ENCODE results near the gene NANOG.
A peak's percentile ranks its signal among the peaks of the same experiment; 100 is the strongest.
"Not testable (repeated sequence)": the region's sequence is repeated elsewhere in the genome, so short reads cannot be mapped to it uniquely, and the experiment has no call there.

NANOG gene

DNA sequence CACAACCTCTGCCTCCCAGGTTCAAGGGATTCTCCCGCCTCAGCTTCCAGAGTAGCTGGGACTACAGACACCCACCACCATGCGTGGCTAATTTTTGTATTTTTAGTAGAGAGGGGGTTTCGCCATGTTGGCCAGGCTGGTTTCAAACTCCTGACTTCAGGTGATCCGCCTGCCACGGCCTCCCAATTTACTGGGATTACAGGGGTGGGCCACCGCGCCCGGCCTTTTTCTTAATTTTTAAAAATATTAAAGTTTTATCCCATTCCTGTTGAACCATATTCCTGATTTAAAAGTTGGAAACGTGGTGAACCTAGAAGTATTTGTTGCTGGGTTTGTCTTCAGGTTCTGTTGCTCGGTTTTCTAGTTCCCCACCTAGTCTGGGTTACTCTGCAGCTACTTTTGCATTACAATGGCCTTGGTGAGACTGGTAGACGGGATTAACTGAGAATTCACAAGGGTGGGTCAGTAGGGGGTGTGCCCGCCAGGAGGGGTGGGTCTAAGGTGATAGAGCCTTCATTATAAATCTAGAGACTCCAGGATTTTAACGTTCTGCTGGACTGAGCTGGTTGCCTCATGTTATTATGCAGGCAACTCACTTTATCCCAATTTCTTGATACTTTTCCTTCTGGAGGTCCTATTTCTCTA is at the start of gene NANOG:
TSS of gene NANOG (plus strand) at position 519 of the 645 bp plus-strand sequence. CDS start 213 bp downstream, outside the sequence.
- not testable (repeated sequence) for DNase-seq

DNA sequence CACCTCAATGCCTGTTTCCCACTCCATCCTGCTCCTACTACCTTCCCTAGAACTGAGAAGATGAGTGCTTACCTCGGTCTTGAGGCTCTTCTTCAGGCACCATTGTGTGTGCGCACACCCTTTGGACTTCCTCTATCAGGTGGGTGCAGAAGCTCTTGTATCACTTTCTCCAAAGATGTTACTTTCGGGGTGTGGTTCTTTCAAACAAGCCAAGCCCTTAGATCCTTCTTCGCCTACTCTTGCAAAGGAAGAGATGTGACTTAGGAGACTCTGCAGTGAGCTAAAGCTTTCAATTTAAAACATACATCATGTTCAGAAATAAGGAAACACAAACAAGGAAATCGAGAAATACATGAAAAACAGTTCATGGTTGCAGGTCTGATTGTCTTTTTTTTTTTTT is 42.0 kb upstream of the NANOG start, which contains the start of gene CLEC4C:
TSS of gene CLEC4C (minus strand) at position 130 of the 400 bp plus-strand sequence. CDS start at position 103, 27 bp downstream.
- peak; percentile 55 for DNase-seq

DNA sequence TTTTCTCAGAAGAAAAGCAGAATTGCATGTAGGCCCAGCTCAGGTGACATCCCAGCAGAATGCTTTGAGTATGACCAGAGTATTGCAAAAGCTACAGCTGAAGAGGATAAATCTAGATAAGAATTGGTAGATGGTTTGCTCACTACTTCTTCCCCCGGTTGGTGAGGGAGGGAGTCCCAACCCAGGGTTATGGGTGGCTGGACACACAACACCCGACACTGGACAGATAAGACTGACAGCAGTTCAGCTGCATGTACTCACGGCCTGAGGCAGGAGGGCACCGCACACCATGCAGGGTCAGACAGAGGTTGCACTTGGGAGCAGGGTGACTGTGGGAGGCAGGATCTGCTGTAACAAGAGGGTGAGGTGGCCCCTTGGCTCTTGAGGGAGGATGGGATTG is 40.4 kb upstream of the NANOG start:
- no peak for DNase-seq

DNA sequence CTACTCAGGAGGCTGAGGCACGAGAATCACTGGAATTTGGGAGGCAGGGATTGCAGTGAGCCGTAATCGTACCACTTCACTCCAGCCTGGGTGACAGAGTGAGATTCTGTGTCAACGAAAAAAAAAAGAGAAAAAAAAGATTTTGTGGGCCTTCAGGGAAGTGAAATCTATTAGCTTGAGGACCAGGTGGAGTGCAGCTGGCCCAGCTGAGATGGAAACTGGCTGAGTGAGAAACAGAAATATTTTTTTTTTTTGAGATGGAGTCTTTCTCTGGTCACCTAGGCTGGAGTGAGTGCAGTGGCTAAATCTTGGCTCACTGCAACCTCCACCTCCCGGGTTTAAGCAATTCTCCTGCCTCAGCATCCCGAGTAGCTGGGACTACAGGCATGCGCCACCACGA is 39.8 kb upstream of the NANOG start:
- peak; percentile 26 for DNase-seq

DNA sequence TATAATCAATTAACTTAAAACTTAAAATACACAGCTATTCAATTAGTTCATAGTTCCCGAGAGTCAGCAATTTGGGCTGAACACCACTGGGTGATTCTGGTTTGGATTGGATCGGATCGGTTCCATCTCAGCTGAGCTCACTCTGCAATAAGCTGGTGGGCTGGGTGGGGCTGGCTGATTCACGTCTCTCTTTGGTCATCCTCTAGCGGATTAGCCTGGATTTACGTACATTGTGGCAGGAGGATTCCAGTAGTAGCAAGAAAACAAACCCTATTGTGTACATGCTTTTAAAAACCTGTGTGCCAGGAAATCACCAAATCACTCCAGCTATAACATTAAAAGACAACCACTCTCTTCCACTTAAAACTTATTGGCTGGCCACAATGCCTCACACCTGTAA is 38.9 kb upstream of the NANOG start:
- DNase-seq: no peak

DNA sequence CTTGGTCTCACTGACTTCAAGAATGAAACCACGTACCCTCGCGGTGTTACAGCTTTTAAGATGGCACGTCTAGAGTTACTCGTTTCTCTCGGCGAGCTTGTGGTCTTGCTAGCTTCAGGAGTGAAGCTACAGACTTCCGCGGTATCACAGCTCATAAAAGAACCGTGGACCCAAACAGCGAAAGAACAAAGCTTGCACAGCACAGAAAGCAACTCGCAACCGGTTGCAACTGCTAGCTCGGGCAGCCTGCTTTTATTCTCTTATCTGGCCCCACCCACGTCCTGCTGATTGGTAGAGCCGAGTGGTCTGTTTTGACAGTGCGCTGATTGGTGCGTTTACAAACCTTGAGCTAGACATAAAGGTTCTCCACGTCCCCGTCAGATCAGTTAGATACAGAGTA is 37.8 kb upstream of the NANOG start:
- peak; percentile 49 for DNase-seq

DNA sequence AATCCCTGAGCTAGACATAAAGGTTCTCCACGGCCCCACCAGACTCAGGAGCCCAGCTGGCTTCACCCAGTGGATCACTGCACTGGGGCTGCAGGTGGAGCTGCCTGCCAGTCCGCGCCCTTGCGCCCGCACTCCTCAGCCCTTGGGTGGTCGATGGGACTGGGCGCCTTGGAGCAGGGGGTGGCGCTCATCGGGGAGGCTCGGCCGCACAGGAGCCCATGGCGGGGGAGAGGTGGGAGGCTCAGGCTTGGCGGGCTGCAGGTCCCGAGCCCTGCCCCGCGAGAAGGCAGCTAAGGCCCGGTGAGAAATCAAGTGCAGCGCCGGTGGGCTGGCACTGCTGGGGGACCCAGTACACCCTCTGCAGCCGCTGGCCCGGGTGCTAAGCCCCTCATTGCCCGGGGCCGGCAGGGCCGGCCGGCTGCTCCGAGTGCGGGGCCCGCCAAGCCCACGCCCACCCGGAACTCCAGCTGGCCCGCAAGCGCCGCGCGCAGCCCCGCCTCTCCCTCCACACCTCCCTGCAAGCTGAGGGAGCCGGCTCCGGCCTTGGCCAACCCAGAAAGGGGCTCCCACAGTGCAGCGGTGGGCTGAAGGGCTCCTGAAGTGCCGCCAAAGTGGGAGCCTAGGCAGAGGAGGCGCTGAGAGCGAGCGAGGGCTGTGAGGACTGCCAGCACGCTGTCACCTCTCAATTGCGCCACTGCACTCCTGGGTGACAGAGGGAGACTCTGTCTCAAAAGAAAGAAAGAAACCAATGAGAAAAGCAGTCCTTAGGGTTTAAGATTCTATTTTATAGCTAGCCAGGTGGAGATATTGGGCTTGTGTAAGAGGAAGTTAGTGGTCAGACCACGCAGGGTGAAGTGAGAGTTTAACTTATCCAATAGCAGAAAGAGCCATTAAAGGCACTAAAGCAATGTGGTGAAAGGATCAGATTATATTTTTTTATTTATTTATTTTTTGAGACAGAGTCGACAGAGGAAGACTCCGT is 37.0 kb upstream of the NANOG start:
- DNase-seq: peak; percentile 86

DNA sequence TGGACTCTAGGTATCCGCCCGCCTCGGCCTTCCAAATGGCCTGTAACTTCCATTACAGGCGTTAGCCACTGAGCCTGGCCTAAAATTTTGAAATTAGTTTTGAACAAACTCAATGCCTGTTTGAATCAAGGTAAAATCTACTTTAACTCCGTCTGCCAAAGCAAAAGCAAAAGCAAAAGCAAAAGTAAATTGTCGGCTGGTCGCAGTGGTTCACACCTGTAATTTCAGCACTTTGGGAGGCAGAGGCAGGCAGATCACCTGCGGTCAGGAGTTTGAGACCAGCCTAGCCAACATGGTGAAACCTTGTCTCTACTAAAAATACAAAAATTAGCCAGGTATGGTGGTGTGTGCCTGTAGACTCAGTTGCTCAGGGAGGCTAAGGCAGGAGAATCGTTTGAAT is 33.5 kb upstream of the NANOG start:
- not testable (repeated sequence) for DNase-seq

DNA sequence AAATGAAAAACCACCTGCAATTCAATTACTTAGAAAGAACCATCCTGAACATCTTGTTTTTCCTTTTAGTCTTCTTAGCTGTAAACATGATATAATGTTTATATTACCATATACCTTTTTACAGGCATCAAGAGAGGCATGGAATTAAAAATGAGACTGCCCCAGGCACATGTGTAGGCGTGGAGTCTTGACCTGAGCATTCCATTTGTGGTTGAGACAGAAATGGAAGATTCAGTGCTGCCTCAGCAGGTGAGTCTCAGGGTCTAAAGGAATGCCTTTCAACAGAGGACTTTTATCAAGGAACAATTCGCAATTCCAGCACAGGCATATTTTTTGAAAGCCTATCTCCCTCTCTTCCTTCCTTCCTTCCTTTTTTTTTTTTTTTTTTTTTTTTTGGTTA is 32.2 kb upstream of the NANOG start:
- no peak for DNase-seq

DNA sequence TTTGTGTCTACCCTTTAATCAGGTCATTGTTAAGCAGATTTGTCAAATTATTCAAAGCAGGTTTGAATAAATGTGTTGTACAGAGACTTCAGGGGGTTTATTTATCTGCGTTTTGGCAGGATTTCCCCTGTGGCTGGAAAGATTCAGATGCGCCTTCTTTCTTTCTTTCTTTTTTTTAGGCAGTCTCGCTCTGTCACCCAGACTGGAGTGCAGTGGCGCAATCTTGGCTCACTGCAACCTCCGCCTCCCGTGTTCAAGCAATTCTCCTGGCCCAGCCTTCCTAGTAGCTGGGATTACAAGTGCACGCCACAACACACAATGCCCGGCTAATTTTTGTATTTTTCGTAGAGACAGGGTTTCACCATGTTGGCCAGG is 30.4 kb upstream of the NANOG start:
- DNase-seq: no peak

DNA sequence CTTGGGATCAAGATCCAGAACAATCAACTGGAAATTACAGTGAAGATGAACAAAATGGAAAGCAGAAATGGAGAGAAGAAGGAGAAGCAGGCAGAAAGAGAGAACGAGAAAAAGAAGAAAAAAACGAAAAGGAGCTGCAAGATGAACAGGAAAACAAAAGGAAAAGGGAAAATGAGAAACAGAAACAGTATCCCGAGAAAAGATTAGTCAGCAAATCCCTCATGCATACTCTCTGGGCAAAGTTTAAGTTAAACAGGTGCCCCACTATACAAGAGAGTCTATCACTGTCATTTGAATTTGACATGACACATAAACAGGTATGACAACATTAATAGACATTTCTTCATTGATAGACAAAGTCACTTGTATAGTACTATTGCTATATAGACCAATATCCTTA is 19.2 kb upstream of the NANOG start:
- DNase-seq: no peak

DNA sequence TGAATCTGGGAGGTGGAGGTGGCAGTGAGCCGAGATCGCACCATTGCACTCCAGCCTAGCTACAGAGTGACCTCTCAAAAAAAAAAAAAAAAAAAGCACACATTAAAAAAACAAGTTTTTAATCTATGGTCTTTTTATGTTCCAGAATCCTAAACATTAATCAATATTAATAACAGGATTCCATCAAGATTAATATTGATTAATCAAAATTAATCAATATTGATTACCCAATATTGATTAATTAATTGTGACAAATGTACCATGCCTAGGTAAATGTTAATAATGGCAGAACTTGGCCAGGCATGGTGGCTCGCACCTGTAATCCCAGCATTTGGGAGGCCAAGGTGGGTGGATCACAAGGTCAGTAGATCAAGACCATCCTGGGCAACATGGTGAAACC is 7.9 kb upstream of the NANOG start:
- no peak for DNase-seq

DNA sequence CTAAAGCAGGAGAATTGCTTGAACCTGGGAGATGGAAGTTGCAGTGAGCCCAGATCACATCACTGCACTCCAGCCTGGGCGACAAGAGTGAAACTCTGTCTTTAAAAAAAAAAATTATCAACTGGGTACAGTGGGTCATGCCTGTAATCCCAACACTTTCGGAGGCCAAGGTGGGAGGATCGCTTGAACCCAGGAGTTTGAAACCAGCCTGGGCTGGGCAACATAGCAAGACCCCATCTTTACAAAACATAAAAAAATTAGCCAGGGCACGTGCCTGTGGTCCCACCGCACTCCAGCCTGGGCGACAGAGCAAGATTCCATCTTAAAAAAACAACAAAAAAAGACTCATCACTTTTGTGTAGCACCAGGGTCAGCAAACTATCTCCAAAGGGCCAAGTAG is 7.1 kb upstream of the NANOG start:
- no peak for DNase-seq

DNA sequence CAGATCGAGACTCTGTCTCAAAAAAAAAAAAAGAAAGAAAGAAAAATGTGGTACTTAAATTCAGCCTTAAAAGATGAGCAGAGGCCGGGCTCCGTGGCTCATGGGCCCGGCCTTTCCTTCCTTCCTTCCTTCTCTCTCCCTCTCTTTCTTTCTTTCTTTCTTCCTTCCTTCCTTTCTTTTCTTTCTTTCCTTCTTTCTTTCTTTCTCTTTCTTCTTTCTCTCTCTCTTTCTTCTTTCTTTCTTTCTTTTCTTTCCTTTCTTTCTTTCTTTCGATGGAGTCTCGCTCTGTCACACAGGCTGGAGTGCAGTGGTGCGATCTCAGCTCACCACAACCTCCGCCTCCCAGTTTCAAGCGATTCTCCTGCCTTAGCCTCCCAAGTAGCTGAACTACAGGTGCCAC is 5.8 kb upstream of the NANOG start:
- not testable (repeated sequence) for DNase-seq

DNA sequence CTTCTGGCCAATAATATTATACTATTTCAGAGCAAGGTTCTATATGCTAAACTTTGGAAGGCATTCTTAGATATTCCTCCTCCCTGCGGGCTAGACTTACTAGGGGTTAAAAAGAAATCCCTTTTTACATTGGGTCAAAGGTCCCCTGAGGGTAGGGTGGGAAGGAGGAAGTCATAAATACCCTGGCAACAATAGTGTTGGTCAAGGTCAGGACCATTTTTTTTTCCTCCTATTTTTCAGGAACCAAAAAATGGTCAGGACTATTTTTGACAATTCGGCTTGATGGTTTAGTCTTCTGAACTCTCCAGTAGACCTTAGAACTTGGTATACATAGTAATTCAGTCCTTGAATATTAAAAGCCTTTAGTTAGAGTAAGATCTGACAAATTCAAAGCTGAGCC is 4.5 kb upstream of the NANOG start:
- peak; percentile 16 for DNase-seq

DNA sequence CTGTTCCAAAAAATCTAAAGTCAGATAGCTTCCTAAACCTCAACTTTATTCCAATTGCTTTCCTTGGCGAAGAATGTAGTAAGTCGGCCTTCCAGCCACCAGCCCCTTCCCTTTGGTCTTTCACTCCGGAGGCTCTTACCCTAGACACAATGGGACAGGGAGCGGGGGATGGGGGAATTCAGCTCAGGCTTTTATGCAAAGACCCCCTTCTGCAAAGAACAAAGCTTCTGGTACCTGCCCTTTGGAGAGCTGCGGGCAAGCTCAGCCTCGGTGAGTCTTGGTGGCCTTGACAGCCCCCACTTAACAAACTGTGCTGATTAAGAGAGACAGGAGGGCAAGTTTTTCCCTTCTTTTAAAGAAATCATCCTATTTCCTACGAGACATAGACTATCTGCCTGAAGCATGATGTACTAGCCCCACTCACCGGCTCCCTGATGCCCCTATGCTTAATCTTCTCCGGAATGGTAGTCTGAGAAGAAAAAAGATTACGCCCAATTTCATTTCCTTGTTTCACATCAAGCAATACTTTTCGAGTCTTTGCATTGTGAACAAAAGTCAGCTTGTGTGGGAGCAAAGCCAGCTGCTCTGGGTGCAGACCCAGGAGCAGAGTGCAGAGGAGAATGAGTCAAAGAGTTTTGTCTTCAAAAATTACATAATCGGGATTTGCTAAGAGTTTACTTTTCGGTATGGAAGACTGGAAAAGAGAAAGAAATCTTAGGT is 1.5 kb upstream of the NANOG start:
- peak; percentile 88 for DNase-seq

DNA sequence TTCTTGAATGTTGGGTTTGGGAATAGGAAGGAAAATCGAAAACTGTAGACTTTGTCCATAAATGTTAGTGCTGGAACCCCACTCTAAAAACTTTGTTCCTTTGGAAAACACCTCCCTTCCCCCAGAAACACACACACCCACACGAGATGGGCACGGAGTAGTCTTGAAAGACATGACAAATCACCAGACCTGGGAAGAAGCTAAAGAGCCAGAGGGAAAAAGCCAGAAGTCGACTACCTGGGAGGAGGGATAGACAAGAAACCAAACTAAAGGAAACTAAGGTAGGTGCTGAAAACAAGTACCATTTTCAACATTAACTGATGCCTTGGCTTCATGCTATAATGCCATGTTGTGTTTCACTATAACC is 925 bp upstream of the NANOG start:
- DNase-seq: no peak

DNA sequence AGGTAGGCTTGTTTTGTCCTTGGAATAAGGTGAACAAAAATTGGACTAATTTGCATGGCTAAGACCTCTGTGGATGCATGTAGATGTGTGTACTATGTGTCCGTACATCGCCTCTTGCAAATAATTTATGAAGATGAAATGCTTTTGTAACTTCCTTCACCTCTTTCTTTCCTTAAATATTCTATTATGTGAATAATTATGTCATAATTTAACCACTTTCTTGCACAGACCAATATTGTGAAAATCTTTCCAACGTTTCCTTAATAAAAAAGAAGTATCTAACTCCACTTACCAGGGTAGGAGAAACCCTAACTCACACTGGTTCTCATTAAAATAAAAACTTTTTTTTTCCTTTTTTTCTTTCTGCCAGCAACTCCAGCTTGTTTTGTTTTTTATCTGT is 4.0 kb downstream of the NANOG start:
- no peak for DNase-seq

DNA sequence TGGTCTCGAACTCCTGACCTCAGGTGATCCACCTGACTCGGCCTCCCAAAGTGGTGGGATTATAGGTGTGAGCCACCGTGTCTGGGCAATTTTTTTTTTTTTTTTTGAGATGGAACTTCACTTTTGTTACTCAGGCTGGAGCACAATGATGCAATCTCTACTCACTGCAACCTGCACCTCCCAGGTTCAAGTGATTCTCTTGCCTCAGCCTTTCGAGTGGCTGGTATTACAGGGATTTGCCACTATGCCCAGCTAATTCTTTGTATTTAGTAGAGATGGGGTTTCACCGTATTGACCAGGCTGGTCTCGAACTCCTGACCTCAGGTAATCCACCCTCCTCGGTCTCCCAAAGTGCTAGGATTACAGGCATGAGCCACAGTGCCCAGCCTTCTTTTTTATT is 8.1 kb downstream of the NANOG start:
- not testable (repeated sequence) for DNase-seq

DNA sequence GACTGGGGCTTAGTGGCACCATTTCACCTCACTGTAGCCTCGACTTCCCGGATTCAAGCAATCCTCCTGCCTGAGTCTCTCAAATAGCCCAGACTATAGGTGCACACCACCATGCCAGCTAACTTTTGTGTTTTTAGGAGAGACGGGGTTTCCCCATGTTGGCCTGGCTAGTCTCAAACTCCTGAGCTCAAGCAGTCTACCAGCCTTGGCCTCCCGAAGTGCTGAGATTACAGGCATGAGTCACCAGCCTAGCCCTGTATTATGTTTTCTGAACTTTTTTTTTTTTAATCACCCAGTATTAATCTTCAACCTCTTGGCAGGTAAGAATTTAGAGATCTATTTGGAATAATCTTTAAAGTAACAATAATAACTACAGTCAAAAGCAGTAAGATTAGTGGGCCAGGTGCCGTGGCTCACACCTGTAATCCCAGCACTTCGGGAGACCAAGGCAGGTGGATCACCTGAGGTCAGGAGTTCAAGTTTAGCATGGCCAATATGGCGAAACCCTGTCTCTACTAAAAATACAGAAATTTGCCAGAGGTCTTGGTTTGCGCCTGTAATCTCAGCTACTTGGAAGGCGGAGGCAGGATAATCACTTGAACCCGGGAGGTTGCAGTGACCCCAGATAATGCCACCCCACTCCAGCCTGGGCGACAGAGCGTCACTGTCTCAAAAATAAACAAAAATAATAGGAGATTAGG is 8.6 kb downstream of the NANOG start:
- no peak for DNase-seq

DNA sequence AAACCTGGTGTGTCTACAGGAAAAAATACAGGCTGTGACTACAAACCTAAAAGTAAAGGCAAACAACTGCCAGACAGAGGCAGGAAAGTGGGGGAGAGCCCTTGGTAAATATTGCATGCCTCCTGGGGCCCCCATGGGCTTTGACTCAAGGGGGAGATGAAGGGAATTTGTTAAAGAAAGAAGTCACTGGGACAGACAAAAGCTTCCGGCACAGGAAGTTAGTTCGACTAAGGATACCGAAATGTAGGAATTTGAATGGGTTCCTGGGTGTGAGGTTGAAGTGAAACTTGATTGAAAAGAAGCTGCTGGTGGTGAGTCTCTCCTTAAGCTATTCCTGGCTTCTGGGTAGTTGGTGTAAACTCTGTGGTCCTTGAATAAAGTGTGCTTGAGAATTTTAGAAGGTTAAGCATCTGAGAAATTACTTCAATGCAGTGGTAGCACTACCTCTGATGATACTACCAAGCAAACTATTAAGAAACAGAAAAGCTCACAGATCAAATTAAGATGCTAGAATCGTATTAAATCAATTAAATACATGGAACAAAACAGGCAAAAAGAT is 9.6 kb downstream of the NANOG start:
- DNase-seq: not testable (repeated sequence)

DNA sequence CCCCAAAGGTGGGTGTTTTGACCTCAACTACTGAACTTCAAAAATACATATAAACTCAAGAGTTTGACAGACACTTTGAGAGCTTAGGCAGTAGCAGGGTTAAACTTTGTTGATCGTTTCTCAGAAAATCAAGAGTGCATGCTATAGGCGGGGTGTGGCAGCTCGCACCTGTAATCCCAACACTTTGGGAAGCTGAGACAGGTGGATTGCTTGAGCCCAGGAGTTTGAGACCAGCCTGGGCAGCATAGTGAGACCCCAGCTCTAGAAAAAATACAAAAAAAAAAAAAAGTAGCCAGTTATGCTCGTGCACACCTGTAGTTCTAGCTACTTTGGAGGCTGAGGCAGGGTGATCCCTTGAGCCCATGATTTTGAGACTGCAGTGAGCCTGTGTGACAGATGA is 12.3 kb downstream of the NANOG start:
- DNase-seq: no peak

DNA sequence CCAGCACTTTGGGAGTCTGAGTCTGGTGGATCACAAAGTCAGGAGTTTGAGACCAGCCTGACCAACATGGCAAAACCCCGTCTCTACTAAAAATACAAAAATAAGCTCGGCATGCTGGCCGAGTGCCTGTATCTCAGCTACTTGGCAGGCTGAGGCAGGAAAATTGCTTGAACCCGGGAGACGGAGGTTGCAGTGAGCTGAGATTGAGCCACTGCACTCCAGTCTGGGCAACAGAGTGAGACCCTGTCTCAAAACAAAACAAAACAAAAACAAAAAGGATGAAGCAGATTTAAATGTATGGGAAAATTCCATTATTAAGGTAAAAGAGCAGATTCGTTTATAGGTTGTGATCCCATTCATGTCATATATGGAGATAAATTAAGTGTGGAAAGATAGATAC is 17.1 kb downstream of the NANOG start:
- DNase-seq: not testable (repeated sequence)
